H1 (cell line): ENCODE data around the gene OPCML. TPM values are rescaled to one million over a fixed set of nuclear protein-coding genes. Genes with fewer than 3 reads are reported as not detected.

Source experiments
- CTCF ChIA-PET: fragments of 300-600 bp; sonication (Branson Sonifier 250); formaldehyde crosslinking; loops from one replicate; lab custom pipeline; 2021; ENCODE audit not compliant: partially characterized antibody; lab: Charles Lee
- POLR2A ChIA-PET: fragments of 300-600 bp; sonication (Branson Sonifier 250); formaldehyde crosslinking; loops from one replicate; lab custom pipeline; 2021; ENCODE audit warnings: inconsistent platforms; ENCODE audit not compliant: partially characterized antibody; lab: Charles Lee
- DNase-seq, 2 experiments: peaks; one replicate each; pipeline versions ENCODE4 v3.0.0 to v3.0.0-alpha.2; 2010 to 2022; ENCODE audit warnings: low spot score in 2 of 2, low read depth in 1 of 2, mixed read lengths in 1 of 2
- FAIRE-seq: peaks from 2 replicates; lab custom pipeline; 2011; peaks lifted over from hg19 to GRCh38; lab: Jason Lieb, UNC
- H2AFZ ChIP-seq: 2 replicates; pipeline ENCODE4 v1.8.1; 2012; ENCODE audit warnings: low read length, inconsistent platforms
- H2AK5ac ChIP-seq: 2 replicates; pipeline ENCODE4 v1.6.1; 2013; ENCODE audit warnings: low read depth, low read length
- H2BK120ac ChIP-seq: replicated peaks from 2 replicates; pipeline ENCODE3; 2013; ENCODE audit warnings: low read depth, low read length, inconsistent platforms
- H2BK12ac ChIP-seq: 2 replicates; pipeline ENCODE4 v1.6.1; 2013; ENCODE audit warnings: low read depth, low read length
- H2BK15ac ChIP-seq: 2 replicates; pipeline ENCODE4 v1.6.1; 2013; ENCODE audit warnings: low read length
- H2BK20ac ChIP-seq: 2 replicates; pipeline ENCODE4 v1.6.1; 2013; ENCODE audit warnings: low read length
- H2BK5ac ChIP-seq: 2 replicates; pipeline ENCODE4 v1.6.1; 2013; ENCODE audit warnings: low read depth, low read length
- H3K14ac ChIP-seq: 2 replicates; pipeline ENCODE4 v1.6.1; 2013; ENCODE audit warnings: inconsistent platforms; ENCODE audit not compliant: insufficient read length
- H3K18ac ChIP-seq: 2 replicates; pipeline ENCODE4 v1.6.1; 2013; ENCODE audit warnings: low read length; ENCODE audit errors: extremely low read depth
- H3K23ac ChIP-seq: 2 replicates; pipeline ENCODE4 v1.6.1; 2013; ENCODE audit warnings: inconsistent platforms; ENCODE audit not compliant: insufficient read length
- H3K23me2 ChIP-seq: 2 replicates; pipeline ENCODE4 v1.6.1; 2013; ENCODE audit warnings: low read depth, low read length
- H3K27ac ChIP-seq: 2 replicates; pipeline ENCODE4 v1.6.1; 2011; ENCODE audit warnings: low read depth, low read length, inconsistent platforms
- H3K27me3 ChIP-seq, 4 experiments: replicated peaks in 1 of 4; 1 replicate in 1 of 4; 2 replicates in 3 of 4; pipeline versions ENCODE4 v1.6.1 to v1.8.1; 2011 to 2013; ENCODE audit warnings: low read length in 3 of 4, mild to moderate bottlenecking in 3 of 4, inconsistent platforms in 2 of 4, mixed read lengths in 2 of 4, moderate library complexity in 1 of 4; ENCODE audit not compliant: control insufficient read depth in 3 of 4, insufficient read depth in 3 of 4; ENCODE audit errors: extremely low read depth in 1 of 4
- H3K36me3 ChIP-seq, 4 experiments: 2 replicates each; pipeline versions ENCODE4 v1.6.1 to v1.8.1; 2011 to 2013; ENCODE audit warnings: mild to moderate bottlenecking in 4 of 4, low read length in 3 of 4, moderate library complexity in 2 of 4, control low read depth in 1 of 4, inconsistent platforms in 1 of 4; ENCODE audit not compliant: insufficient read depth in 4 of 4, control insufficient read depth in 2 of 4
- H3K4ac ChIP-seq: replicated peaks from 2 replicates; pipeline ENCODE3; 2013; ENCODE audit warnings: low read length, low read depth, mixed read lengths, inconsistent platforms; ENCODE audit not compliant: insufficient read length
- H3K4me1 ChIP-seq, 4 experiments: replicated peaks in 1 of 4; 1 replicate in 1 of 4; 2 replicates in 3 of 4; pipeline versions ENCODE4 v1.6.1 to v1.8.1; 2011 to 2013; ENCODE audit warnings: low read length in 3 of 4, inconsistent platforms in 2 of 4, mixed read lengths in 1 of 4; ENCODE audit not compliant: insufficient read depth in 4 of 4, control insufficient read depth in 3 of 4
- H3K4me2 ChIP-seq, 2 experiments: 2 replicates each; pipeline versions ENCODE4 v1.6.1 to v1.8.1; 2011 to 2013; ENCODE audit warnings: low read depth in 2 of 2, low read length in 2 of 2, control low read depth in 1 of 2, inconsistent platforms in 1 of 2, mild to moderate bottlenecking in 1 of 2; ENCODE audit not compliant: insufficient read depth in 1 of 2
- H3K4me3 ChIP-seq, 4 experiments: fragments of 200-600, 300-600 bp in 1 of 4; sonication (generic), shearing (Covaris generic), sonication (Bioruptor Twin) in 1 of 4; 2 replicates each; pipeline versions ENCODE4 v1.5.1 to v1.8.1; 2011 to 2016; ENCODE audit warnings: low read length in 4 of 4, low read depth in 3 of 4, control low read depth in 2 of 4, inconsistent platforms in 2 of 4, mild to moderate bottlenecking in 2 of 4, mixed read lengths in 1 of 4, moderate library complexity in 1 of 4; ENCODE audit not compliant: insufficient read depth in 2 of 4; ENCODE audit errors: extremely low read depth in 1 of 4
- H3K56ac ChIP-seq: replicated peaks from 2 replicates; pipeline ENCODE3; 2013; ENCODE audit warnings: low read depth, mild to moderate bottlenecking, mixed read lengths, low read length, inconsistent platforms; ENCODE audit not compliant: insufficient read length
- H3K79me1 ChIP-seq: 2 replicates; pipeline ENCODE4 v1.6.1; 2013; ENCODE audit warnings: low read depth, low read length, control low read depth
- H3K79me2 ChIP-seq, 2 experiments: 2 replicates each; pipeline versions ENCODE4 v1.6.1 to v1.8.1; 2012 to 2013; ENCODE audit warnings: low read length in 2 of 2, mild to moderate bottlenecking in 2 of 2, inconsistent platforms in 1 of 2; ENCODE audit not compliant: insufficient read depth in 2 of 2, control insufficient read depth in 1 of 2
- H3K9ac ChIP-seq, 4 experiments: replicated peaks in 1 of 4; 1 replicate in 1 of 4; 2 replicates in 3 of 4; pipeline versions ENCODE4 v1.6.1 to v1.8.1; 2011 to 2013; ENCODE audit warnings: low read depth in 3 of 4, low read length in 3 of 4, control low read depth in 2 of 4, mild to moderate bottlenecking in 2 of 4, moderate library complexity in 2 of 4, inconsistent platforms in 1 of 4; ENCODE audit errors: extremely low read depth in 1 of 4
- H3K9me3 ChIP-seq, 2 experiments: 2 replicates each; pipeline versions ENCODE4 v1.6.1 to v1.8.1; 2012 to 2013; ENCODE audit warnings: mild to moderate bottlenecking in 2 of 2, moderate library complexity in 2 of 2, control low read depth in 1 of 2, inconsistent platforms in 1 of 2, low read depth in 1 of 2, low read length in 1 of 2, mixed read lengths in 1 of 2; ENCODE audit not compliant: insufficient read depth in 2 of 2
- H4K20me1 ChIP-seq, 2 experiments: replicated peaks in 1 of 2; 2 replicates each; pipeline versions ENCODE3 to v1.8.1; 2011 to 2013; ENCODE audit warnings: inconsistent platforms in 2 of 2, low read length in 2 of 2, mild to moderate bottlenecking in 1 of 2; ENCODE audit not compliant: insufficient read depth in 2 of 2, control insufficient read depth in 1 of 2
- H4K5ac ChIP-seq: 2 replicates; pipeline ENCODE4 v1.6.1; 2013; ENCODE audit warnings: low read length, low read depth, mixed read lengths, inconsistent platforms; ENCODE audit not compliant: insufficient read length
- H4K8ac ChIP-seq: 2 replicates; pipeline ENCODE4 v1.8.0; 2013; ENCODE audit warnings: mild to moderate bottlenecking, moderate library complexity, low read length, inconsistent platforms; ENCODE audit not compliant: insufficient read depth; ENCODE audit errors: extremely low read depth
- H4K91ac ChIP-seq: replicated peaks from 2 replicates; pipeline ENCODE3; 2013; ENCODE audit warnings: low read length, mixed read lengths, inconsistent platforms; ENCODE audit not compliant: insufficient read length
- BACH1 ChIP-seq: IDR thresholded peaks from 2 replicates; pipeline ENCODE4 v1.6.1; 2012; ENCODE audit warnings: low read length, improper control_type of control experiment
- CHD1 ChIP-seq: IDR thresholded peaks from 2 replicates; pipeline ENCODE4 v1.6.1; 2012; ENCODE audit warnings: low read depth, low read length, improper control_type of control experiment
- EZH2 ChIP-seq: fragments of 200-600 bp; sonication (generic); IDR thresholded peaks from 2 replicates; pipeline ENCODE4 v1.7.1; 2012; ENCODE audit warnings: low read depth, mild to moderate bottlenecking, moderate library complexity, low read length, inconsistent platforms; ENCODE audit not compliant: severe bottlenecking
- HDAC2 ChIP-seq, 2 experiments: fragments of 300-600 bp in 1 of 2; sonication (generic) in 1 of 2; IDR thresholded peaks; 2 replicates each; pipeline ENCODE4 v1.6.1; 2011 to 2012; ENCODE audit warnings: low read depth in 2 of 2, low read length in 2 of 2, mild to moderate bottlenecking in 2 of 2, moderate library complexity in 2 of 2, borderline replicate concordance in 1 of 2, inconsistent platforms in 1 of 2
- HDAC6 ChIP-seq: IDR thresholded peaks from one replicate; pipeline ENCODE4 v1.7.1; 2012; ENCODE audit warnings: low read depth, mild to moderate bottlenecking, inconsistent platforms, low read length, moderate library complexity
- MAFK ChIP-seq: IDR thresholded peaks from 2 replicates; pipeline ENCODE4 v1.6.1; 2012; ENCODE audit warnings: low read depth, mild to moderate bottlenecking, improper control_type of control experiment, low read length
- NRF1 ChIP-seq: IDR thresholded peaks from 2 replicates; pipeline ENCODE4 v1.6.1; 2011; ENCODE audit warnings: mild to moderate bottlenecking, low read depth, low read length, improper control_type of control experiment
- SP1 ChIP-seq: IDR thresholded peaks from 2 replicates; pipeline ENCODE4 v1.6.1; 2011; ENCODE audit warnings: low read depth, low read length
- SP2 ChIP-seq: IDR thresholded peaks from 2 replicates; pipeline ENCODE4 v1.6.1; 2012; ENCODE audit warnings: mild to moderate bottlenecking, low read length, inconsistent platforms
- SP4 ChIP-seq: IDR thresholded peaks from 2 replicates; pipeline ENCODE4 v1.6.1; 2012; ENCODE audit warnings: low read length, inconsistent platforms
- TAF7 ChIP-seq: optimal IDR thresholded peaks from 2 replicates; pipeline ENCODE3; 2011; ENCODE audit warnings: low read depth, mild to moderate bottlenecking, inconsistent platforms, low read length, moderate library complexity, borderline replicate concordance
- WGBS, 2 experiments: shearing (Covaris generic) in 1 of 2; methylation state at CpG; one replicate each; pipeline versions ENCODE4 v1.1.6 to v1.1.7; 2013 to 2015; ENCODE audit warnings: low lambda C conversion rate in 2 of 2, mixed read lengths in 2 of 2, inconsistent platforms in 1 of 2, low coverage in 1 of 2, missing lambda C conversion rate in 1 of 2; ENCODE audit not compliant: insufficient replicate concordance in 2 of 2, insufficient coverage in 1 of 2, insufficient read length in 1 of 2; ENCODE audit errors: extremely low coverage in 1 of 2, missing lambda C conversion rate in 1 of 2; 5-methylcytosine and 5-hydroxymethylcytosine counted together
- polyA plus RNA-seq, 7 experiments: library from polyadenylated mRNA; depleted of rRNA in 3 of 7; stranded (reverse) in 5 of 7; unstranded in 2 of 7; fragments of >200 nt in 5 of 7; fragments of 200-250 nt in 2 of 7; gene quantifications; 1 replicate in 5 of 7; 2 replicates in 1 of 7; 4 replicates in 1 of 7; pipeline versions ENCODE4 v1.2.1 to v1.2.3, GENCODE V29; 2011 to 2013; ENCODE audit warnings: missing spikeins in 2 of 7, mixed read lengths in 2 of 7
- total RNA-seq: library from RNA; stranded (reverse); fragmentation: NEBNext Ultra II Directional; extraction: Animal tissue kit (Norgen Biotek cat#: 25700); gene quantifications from 2 replicates; pipeline ENCODE4 v1.2.1, GENCODE V29; 2021
- TF ChIP-seq, protein P1 (sequence below): IDR thresholded peaks from 2 replicates; pipeline ENCODE4 v1.6.1; 2012; ENCODE audit warnings: inconsistent platforms

OPCML gene
- total and polyA plus RNA-seq, 2 of the 8 experiments (the other 6 are each of a cell fraction or from before 2014, with no cell fraction given), result 2.3 to 3.1 TPM

DNA sequence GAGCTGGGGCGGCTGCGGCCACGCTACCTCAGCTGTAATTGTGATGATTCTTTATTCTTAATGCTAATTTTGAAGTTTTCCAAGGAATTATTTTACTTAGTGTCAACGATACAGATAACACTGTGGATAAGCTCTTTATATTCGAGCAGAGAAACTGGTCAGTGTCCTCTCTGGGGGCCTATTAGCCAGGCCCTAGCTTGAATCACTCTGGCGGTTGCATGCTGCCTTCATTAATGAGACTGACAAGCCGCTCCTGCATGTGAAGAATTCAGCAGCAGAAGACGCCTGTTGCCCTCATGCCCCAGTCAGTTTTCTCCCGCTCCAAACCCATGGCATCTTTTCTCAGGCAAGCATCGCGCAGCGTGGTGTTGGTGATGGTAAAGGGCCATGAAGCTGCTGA, 851.7 kb downstream of the OPCML start:
- WGBS, 2 experiments, result 97% methylated on average over 12 of the region's 12 CpGs; no CpG with 5 or more reads in 1 of the 2 experiments
- no peak for DNase-seq
- no peaks in the 10 kb centered on the region for H3K27me3 ChIP-seq
- TF ChIP-seq TAF7 (no peak), NRF1 (no peak), SP1 (no peak), MAFK (no peak), CHD1 (no peak), SP4 (no peak), BACH1 (no peak), SP2 (no peak), EZH2 (no peak), HDAC6 (no peak), HDAC2 (IDR thresholded peaks at IDR 0.05; ENCODE audit: borderline replicate concordance in 1 of 2, low read depth in 2 of 2, low read length in 2 of 2) (no peak)
- TF ChIP-seq, protein P1, sequence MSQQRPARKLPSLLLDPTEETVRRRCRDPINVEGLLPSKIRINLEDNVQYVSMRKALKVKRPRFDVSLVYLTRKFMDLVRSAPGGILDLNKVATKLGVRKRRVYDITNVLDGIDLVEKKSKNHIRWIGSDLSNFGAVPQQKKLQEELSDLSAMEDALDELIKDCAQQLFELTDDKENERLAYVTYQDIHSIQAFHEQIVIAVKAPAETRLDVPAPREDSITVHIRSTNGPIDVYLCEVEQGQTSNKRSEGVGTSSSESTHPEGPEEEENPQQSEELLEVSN, result no peak

More for the DNA sequence above, 851.7 kb downstream of the OPCML start:
- H4K91ac ChIP-seq, result no peak overlapping the region
- H3K23ac ChIP-seq, result no peak overlapping the region
- no peak overlapping the region for H2BK20ac ChIP-seq
- no peak overlapping the region for H2BK15ac ChIP-seq
- H3K9ac ChIP-seq, result no peak overlapping the region
- no peaks in the 10 kb centered on the region for H4K20me1 ChIP-seq
- no peak overlapping the region for H4K8ac ChIP-seq
- no peaks in the 10 kb centered on the region for H3K4me1 ChIP-seq
- no peaks in the 10 kb centered on the region for H3K23me2 ChIP-seq
- H3K4ac ChIP-seq, result no peak overlapping the region
- H3K4me3 ChIP-seq, result no peak overlapping the region
- H3K79me1 ChIP-seq, result no peaks in the 10 kb centered on the region
- CTCF ChIA-PET, result interaction anchor here (0.7 kb wide), 1 partner anchor 1519 kb away, joined by 3 read pairs; no protein-coding TSS in a partner anchor
- no peak overlapping the region for H2BK5ac ChIP-seq
- no peak overlapping the region for H3K56ac ChIP-seq
- H3K36me3 ChIP-seq, result no peaks in the 10 kb centered on the region; a peak in 1 of 8 replicates
- no peak overlapping the region for H2AK5ac ChIP-seq
- H3K18ac ChIP-seq, result no peak overlapping the region
- peaks cover 3 to 8% of the 10 kb centered on the region in 2 experiments; a peak in 2 of 4 replicates for H3K9me3 ChIP-seq
- no peak overlapping the region for H2BK120ac ChIP-seq
- no peak for FAIRE-seq
- POLR2A ChIA-PET, result interaction anchor here (0.6 kb wide), 1 partner anchor 364 kb away, joined by 4 read pairs; no protein-coding TSS in a partner anchor
- H3K27ac ChIP-seq, result no peak overlapping the region
- H3K14ac ChIP-seq, result no peak overlapping the region
- H3K4me2 ChIP-seq, result no peak overlapping the region
- no peak overlapping the region for H2AFZ ChIP-seq
- no peak overlapping the region for H2BK12ac ChIP-seq
- H4K5ac ChIP-seq, result no peak overlapping the region
- H3K79me2 ChIP-seq, result no peaks in the 10 kb centered on the region
